ENCODE data around the gene ALDH9A1.
"Not testable (repeated sequence)": the region's sequence is repeated elsewhere in the genome, so short reads cannot be mapped to it uniquely, and the experiment has no call there.

ALDH9A1 gene

GRCh38 chr1:165697881-165698760 lies at the start of gene ALDH9A1:
Gene ALDH9A1 (minus strand): TSS chr1:165698562. CDS start chr1:165698558, 4 bp downstream.
- DNase-seq: peak; percentile 69

- DNase-seq: no peak
Observed at GRCh38 chr1:165747632-165748447, 49.5 kb upstream of the ALDH9A1 start.

- not testable (repeated sequence) for DNase-seq
Observed at GRCh38 chr1:165744913-165745312, 46.6 kb upstream of the ALDH9A1 start.

- no peak for DNase-seq
Observed at GRCh38 chr1:165742194-165742593, 43.8 kb upstream of the ALDH9A1 start.

GRCh38 chr1:165738794-165739193 lies 40.4 kb upstream of the ALDH9A1 start:
- no peak for DNase-seq

- DNase-seq: no peak
Observed at GRCh38 chr1:165737196-165737595, 38.8 kb upstream of the ALDH9A1 start.

GRCh38 chr1:165734906-165735305 lies 36.5 kb upstream of the ALDH9A1 start:
- DNase-seq: no peak

GRCh38 chr1:165726841-165727240 lies 28.5 kb upstream of the ALDH9A1 start:
- no peak for DNase-seq

GRCh38 chr1:165726169-165726568 lies 27.8 kb upstream of the ALDH9A1 start:
- no peak for DNase-seq

GRCh38 chr1:165717918-165718515 lies 19.7 kb upstream of the ALDH9A1 start:
- DNase-seq: no peak

GRCh38 chr1:165716265-165717051 lies 18.1 kb upstream of the ALDH9A1 start:
- DNase-seq: not testable (repeated sequence)

GRCh38 chr1:165712764-165713163 lies 14.4 kb upstream of the ALDH9A1 start:
- no peak for DNase-seq

- no peak for DNase-seq
Observed at GRCh38 chr1:165707984-165708706, 9.8 kb upstream of the ALDH9A1 start.

GRCh38 chr1:165703648-165704047 lies 5.3 kb upstream of the ALDH9A1 start:
- no peak for DNase-seq

- not testable (repeated sequence) for DNase-seq
Observed at GRCh38 chr1:165701922-165702321, 3.6 kb upstream of the ALDH9A1 start.

- DNase-seq: no peak
Observed at GRCh38 chr1:165699577-165699976, 1.2 kb upstream of the ALDH9A1 start.

GRCh38 chr1:165698761-165699052 lies 345 bp upstream of the ALDH9A1 start:
- DNase-seq: no peak

GRCh38 chr1:165697491-165697880 lies 876 bp downstream of the ALDH9A1 start:
- DNase-seq: no peak

- DNase-seq: no peak
Observed at GRCh38 chr1:165696625-165697100, 1.7 kb downstream of the ALDH9A1 start.

GRCh38 chr1:165695031-165695430 lies 3.3 kb downstream of the ALDH9A1 start:
- DNase-seq: no peak

GRCh38 chr1:165688046-165688445 lies 10.3 kb downstream of the ALDH9A1 start:
- no peak for DNase-seq

- no peak for DNase-seq
Observed at GRCh38 chr1:165686971-165687433, 11.4 kb downstream of the ALDH9A1 start.

All from NCI-H1048 (cell line).